Smooth muscle cell of the brain vasculature (primary cell): ENCODE data around the gene VAPB.

Source experiments
- DNase-seq: peaks from one replicate; pipeline ENCODE4 v3.0.0-alpha.2; 2012; ENCODE audit warnings: low read depth, low spot score

The VAPB gene

DNA sequence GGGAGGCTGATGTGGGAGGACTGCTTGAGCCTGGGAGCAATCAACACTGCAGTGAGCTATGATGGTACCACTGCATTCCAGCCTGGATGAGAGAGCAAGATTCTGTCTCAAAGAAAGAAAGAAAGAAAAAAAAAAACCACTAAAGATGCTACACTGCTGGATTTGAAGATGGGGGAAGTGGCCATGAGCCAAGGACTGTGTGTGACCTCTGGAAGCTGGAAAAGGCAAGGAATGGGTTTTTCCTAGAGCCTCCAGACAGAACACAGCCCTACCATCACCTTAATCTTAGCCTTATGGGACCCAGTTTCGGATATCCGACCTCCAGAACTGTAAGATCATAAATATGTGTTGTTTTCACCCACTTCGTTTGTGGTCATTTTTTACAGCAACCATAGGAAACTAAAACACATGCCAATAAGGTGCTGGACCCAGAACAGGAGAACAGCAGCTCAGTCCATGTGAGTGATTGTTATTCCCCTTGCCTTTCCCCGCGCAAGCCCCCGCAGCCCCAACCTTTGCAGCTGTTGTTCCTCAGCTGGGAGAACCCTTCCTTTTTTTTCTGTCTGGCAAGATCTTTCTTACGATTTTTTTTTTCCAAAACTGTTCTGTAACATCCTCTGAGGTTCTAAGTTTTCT is 11.1 kb upstream of the VAPB start:
- no peak for DNase-seq

DNA sequence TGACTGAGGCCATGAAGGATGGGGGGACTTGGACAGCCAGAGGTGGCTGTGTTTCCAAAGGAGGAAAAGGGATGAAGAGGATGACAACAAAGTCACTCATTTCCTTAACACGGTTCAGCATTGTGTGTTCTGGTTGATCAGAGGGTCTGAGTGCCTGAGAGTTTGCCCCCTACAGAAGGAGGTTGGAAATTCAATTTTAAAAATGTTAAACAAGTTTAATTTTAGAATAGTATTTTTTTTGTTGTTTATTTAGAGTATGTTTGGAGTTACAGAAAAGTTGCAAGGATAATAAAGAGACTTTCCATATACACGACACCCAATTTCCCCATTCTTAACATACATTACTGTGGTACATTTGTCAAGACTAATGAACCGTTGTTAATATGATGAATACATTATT is 10.3 kb upstream of the VAPB start:
- no peak for DNase-seq

DNA sequence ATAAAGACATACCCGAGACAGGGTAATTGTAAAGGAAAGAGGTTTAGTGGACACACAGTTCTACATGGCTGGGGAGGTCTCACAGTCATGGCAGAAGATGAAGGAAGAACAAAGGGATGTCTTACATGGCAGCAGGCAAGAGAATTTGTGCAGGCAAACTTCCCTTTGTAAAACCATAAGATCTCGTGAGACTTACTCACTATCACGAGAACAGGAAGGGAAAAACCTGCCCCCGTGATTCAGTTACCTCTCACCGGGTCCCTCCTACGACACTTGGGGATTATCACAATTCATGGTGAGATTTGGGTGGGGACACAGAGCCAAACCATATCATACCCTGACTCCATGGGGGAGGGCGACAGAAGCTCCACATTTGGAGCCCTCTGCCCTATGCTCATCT is 7.4 kb upstream of the VAPB start:
- DNase-seq = no peak

DNA sequence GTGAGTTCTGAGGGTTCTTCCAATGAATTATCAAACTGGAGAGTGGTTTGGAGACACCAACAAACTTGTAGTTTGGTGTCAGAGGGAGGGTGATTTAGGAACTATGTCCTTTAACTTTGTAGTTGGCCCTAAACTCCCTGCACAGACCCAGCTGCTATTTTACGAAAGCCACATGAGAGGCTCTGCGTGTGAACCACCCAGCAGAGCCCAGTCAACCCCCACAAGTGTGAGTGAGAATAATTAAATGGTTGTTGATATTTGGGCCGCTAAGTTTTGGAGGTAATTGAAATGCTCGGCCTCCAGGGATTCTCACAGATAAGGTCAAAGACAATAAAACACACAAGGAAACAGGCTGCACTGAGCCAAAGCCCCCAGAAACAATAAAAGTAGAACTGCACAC is 6.9 kb upstream of the VAPB start:
- no peak for DNase-seq

DNA sequence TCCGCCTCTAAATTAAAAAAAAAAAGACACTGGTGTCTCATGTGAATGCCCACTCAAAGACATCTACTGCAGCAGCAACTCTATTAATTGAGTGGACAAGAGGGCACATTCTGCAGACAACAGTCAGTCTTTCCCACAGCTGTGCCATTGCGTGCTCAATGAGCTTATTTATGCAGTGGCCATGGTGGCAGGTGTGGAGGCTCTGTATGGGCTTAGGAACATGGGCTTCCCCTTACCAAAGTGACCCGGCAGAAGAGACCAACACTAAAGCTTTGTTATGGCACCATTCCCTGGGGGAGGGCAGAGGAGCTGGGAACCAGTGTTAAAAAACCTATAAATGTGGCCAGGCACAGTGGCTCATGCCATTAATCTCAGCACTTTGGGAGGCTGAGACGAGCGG is 4.2 kb upstream of the VAPB start:
- no peak for DNase-seq

DNA sequence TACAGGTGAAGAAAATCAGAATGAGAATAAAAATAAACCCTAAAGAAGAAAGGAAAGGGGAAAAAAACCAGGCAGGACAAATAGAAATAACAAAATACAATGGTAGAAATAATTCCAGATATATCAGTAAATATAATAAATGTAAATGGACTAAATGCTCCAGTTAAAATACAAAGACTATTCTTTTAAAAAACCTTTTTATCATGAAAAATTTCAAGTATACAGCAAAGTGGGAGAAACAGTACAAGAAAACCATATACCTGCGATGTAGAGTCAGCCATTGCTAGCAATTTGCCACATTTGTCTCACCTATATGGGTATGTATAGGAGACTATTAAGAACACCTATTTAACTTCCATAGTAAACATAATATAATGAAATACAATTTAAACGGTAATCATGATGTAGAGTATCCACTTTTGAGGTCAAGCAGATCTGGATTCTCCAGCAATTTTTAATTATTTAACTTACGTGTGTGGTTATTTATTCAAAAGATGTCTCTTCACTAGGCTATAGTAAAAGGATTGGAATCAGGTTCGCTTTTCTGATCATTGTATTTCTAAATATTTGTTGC is 914 bp upstream of the VAPB start:
- DNase-seq = no peak

DNA sequence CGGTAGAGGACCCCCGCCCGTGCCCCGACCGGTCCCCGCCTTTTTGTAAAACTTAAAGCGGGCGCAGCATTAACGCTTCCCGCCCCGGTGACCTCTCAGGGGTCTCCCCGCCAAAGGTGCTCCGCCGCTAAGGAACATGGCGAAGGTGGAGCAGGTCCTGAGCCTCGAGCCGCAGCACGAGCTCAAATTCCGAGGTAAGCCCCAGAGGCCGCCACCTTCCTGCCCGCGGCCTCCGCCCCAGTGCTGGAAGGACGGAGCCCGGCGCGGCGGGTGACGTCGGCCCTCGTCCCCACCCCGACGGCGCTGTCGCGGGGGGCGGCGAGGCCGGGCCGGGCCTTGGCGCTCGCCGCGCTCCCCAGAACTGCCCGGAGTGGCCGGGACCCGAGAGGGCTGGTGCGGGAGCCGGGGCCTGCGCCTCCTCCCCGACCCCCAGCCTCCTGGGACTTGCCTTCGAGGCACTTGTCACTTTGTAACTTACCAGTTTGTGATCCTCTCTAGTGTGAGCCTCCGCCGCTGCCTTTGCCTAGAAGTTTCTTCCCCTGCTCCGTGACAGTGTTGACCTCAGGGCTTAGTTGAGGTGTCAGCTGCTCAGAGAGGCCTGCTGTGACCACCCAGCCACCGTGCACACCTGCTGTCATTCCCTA is 417 bp downstream of the VAPB start:
- no peak for DNase-seq

DNA sequence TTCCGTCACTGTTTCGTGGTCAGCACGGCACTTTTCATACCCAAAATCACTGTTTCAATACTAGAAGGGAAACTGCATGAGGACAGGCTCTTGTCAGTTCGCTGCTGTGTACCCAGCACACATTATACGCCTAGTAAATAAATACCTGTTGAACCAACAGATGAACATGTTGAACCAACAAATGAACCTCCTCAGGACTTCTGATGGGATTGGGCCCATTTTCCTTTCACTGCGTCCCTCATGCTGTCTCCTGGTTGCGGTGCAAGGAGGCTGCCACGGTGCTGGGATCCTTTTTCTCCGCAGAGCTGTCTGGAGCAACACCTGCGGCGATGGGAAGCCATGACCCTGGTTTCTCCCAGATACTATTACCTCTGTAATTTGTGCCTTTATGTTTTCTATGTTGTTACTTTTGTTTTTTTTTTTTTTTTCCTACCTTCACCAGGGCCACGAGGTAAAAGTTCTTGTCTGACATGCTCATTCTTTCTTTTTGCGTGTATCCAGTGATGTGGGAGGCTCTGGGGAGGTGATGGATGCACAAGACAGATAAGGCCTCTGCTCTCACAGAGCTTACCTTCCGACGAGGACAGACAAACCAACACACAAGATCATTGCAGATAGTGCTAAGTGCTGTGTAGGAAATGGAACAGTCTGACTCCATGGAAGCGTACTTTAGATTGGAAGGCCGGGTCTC is 1.1 kb downstream of the VAPB start:
- no peak for DNase-seq

DNA sequence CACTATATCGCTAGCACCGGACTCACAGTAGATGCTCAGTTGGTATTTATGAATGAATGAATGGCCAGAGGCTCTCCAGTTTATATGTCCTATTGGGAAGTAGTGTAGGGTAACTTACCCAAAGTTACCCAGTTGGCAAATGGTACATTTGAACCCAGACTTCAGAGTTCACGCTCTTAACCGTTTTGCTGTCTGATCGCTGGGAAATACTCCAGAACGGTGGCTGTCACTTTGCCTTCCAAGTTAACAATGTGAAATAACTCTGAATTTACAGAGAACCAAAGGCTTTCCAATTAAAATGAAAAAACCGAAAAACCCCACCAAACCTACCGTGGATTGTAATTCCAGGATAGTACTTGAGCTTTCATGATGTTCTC is 1.6 kb downstream of the VAPB start:
- DNase-seq = no peak

DNA sequence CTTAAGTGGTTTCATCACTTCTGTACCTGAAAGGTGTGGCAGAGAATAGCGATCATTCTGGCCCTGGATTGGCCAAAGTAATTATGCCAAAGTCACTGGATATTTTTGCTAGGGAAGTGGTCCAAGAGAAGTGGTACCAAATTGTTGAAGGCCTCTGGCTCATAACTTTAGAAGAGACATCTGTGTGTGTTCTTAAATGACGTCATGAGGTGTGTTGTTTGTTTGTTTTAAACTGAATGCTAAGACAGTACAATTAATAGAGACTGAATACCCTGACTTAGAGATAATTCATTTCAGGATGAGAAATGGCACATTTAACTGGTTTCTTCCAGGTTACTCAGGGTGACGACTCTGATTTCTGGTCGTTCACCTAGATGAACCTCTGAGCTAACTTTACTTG is 3.3 kb downstream of the VAPB start:
- no peak for DNase-seq

DNA sequence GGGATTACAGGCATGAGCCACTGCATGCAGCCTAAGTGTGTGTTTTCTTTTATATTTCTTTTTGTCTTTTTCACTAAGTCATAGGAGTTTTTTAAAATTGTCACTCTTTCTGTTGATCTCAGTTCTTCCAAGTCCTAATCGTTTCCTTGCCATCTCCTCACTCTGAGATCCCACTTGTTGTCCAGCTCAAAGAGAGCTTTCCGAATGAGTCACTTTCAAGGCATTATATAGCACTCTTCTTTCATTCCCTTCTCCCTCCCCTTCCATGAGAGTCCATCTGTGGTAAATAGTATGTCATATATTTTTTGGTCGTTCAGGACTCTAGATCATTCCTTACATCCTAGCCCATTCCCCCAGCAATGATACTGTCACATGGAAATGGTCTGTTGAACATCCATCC is 4.3 kb downstream of the VAPB start:
- DNase-seq = no peak

DNA sequence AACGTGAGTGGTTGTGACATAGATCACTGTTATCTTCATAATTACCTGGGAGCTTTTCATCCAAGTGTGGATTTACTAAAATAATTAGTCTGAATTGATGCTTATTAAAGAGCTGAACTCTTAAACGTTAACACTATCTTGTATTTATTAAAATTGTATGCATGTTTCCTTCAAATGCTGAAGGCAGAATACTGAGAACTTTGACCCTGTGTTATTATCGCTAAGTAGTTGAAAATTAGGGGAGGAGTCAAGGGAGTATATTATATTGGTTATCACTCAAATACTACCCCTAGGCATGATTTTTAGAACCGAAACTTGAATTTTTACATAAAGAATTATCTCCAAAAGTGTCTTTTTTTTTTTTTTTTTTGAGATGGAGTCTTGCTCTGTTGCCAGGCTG is 5.8 kb downstream of the VAPB start:
- no peak for DNase-seq

DNA sequence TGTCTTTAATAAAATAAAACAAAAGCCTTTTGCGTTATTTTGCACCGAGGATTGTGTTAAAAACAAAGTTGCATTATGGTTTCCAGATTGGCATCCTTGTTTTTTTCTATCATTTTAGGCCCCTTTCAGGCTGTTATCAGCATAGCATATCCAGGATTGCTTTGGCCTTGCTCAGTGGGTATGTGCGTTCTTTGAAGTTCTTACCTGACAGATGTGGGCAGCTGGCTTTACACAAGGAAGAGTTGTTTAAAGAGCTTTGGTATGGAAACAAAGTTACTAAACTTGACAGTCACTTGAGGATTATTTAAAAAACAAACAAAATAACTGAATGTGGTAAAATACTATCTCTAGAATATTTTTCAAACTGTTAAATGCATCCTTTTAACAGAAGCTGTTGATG is 6.6 kb downstream of the VAPB start:
- DNase-seq = no peak

DNA sequence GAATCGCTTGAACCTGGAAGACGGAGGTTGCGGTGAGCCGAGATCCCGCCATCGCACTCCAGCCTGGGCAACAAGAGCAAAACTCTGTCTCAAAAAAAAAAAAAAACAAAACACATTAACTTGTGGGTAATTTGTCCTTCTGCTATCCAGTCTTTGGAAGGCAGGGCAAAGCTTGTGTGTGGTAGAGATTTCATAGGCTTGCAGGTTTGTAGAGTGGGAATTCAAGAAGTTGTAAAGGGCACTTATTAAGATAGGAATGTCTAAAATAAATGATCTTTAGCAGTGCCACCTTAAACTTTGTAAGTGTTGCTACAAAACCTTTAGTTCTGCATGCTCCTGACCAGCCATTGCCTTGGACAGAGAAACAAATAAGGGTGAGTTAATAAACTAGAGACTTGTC is 8.4 kb downstream of the VAPB start:
- DNase-seq = no peak

DNA sequence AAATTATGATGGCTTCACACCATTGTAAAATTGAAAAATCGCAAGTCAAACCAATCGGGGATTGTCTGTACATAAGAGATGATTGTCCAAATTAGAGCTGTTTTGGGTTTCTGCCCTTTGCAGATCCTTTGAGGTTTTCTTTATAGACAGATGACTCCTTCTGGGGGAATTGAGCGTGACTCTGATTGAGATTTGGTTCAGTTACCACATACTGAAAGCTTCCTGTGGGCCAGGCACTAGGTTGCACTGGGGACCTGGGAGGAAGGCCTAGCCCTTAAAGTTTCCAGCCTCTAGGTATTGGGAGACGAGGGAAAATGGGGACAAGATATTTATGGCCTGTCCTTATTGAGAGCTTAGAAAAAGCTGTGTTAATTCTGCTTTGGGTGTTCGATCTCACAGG is 9.2 kb downstream of the VAPB start:
- no peak for DNase-seq

DNA sequence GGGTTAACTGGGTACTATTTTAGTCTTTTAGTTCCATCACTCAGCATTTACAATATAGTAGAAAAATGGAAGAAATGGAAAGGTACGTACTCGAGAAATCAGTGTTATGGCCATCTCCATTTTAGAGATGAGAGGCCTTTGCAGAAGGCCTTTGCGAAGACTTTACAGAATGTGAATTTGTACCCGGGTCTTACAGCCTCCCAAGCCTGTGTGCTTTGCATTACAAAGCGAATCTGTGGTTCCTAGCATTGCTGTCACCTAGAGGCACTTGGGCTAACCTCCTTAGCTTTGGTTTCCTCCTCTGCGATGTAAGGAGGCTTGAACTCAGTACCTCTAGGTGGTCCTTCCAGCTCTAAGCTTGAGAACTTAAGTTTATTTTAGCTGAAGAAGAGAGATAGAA is 10.9 kb downstream of the VAPB start:
- no peak for DNase-seq

DNA sequence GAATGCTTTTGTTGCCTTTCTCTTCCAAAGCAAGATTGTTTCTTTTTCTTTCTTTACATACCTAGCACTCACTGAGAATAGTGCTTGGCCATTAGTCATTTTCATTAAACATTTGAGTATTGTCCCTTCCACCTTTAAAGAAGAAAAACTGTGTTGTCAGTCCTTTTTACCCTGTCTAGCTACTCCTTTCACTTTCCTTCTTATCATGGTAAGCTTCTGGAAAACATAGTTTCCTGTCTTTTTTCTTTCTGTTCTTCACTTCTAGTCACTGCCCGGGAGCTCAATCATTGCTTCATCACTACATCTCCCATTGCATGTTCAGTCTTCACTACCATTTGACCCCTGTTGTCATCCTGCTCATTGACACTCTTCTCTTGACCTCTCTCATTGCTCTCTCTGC is 12.1 kb downstream of the VAPB start:
- DNase-seq = no peak

DNA sequence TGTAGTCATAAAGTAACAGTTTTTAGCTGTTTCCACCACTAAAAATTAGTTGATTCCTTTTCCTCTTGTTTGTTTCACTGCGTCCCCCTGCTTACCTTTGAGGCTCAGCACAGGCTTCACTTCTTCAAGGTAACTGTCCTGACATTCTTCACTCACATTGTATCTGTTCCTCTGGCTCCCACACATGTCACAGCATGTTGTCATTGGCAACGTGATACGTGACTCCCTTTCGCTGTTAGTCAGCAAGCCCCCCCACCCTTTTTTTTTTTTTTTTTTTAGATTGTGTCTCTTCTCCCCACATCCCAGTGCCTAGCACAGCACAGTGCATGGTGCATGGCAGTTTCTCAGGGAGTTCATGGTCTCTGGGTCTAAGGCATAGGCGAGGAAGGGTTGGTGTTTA is 13.3 kb downstream of the VAPB start:
- DNase-seq = no peak

DNA sequence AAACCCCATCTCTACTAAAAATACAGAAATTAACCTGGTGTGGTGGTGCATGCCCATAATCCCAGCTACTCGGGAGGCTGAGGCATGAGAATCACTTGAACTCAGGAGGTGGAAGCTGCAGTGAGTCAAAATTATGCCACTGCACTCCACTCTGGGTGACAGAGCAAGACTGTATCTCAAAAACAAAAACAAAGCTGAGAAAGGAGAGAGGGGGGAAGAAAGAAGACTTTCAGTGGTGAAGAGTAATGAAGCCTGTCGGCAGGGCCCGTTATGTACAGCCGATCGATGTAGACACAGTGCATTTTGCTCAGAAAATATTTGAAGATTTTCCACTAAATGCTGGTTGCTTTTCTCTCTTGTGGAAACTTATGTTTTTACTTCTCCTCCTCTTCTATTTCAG is 13.8 kb downstream of the VAPB start:
- no peak for DNase-seq

DNA sequence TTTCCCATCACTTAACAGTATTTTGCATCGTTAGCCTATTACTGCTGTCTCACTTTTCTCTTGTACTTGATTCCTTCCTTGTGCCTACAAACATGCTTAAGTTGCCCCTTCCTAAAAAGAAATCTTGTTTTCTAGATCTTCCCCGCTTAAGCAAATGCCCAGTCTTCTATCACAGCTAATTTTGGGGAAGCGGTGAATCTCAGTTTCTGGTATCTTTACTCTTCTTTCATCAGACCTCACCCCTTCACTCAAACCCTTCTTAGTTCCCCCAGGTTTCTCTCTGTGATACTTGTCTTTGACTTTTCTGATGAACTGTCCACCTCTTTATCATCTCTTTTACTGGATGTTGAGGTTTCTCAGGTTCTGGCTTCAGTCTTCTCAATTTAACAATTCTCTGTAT is 14.2 kb downstream of the VAPB start:
- DNase-seq = no peak

DNA sequence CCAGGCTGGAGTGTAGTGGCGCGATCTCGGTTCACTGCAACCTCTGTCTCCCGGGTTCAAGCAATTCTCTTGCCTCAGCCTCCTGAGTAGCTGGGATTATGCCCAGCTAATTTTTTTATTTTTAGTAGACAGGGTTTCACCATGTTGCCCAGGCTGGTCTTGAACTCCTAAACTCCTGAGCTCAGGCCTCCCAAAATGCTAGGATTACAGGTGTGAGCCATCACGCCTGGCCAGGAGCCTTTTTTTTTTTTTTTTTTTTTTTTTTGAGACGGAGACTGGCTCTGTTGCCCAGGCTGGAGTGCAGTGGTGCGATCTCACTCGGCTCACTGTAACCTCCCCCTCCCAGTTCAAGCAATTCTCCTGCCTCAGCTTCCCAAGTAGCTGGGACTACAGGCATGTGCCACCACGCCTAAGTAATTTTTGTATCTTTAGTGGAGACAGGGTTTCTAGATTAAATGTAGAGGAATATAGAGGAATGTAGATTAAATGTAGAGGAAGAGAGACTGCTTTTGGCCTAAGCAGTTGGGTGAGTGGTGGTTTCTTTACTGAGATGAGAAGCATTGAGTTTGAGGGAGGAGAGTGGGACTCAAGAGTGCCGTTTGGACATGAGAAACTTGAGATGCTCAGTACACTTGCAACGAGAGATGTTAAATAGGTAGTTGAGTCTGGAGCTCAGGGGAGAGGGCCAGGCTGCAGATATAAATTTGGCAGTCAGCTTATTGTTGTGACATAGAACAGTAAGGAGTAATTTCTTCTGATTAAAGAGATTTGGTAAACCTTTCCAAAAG is 16.7 kb downstream of the VAPB start:
- no peak for DNase-seq

DNA sequence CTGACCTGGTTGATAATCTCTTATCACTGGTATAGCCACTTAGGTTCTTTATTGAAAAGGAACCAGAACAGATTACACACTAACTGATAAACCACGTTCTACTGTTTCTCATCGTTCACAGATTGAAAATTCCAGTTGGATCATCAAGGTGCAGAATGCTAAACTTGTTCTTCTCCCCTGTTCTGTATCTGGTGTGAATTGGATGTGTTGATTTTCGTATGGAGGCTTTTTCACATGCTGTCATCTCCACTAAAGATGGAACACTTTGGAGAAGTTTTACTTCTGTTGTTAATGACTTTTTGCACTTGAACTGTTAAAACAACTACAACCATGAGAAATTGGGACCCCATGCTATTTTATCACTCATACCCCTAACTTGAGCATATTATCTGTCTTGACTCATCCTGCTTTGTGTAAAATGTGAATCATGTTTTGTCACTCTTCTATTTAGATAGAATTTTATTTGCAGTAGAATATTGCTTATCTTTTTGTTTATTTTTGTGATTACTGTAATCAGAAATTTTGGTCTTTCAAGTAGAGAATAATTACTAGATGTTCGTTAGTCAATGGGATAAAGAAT is 17.5 kb downstream of the VAPB start:
- no peak for DNase-seq
